GM19238 (cell line): ENCODE results near the gene TIMMDC1.
"Not testable (repeated sequence)": the region's sequence is repeated elsewhere in the genome, so short reads cannot be mapped to it uniquely, and the experiment has no call there.

Experiments
- DNase-seq: peaks from one replicate; pipeline ENCODE4 v3.0.0; 2011; ENCODE audit warnings: low spot score; ENCODE audit not compliant: insufficient read length

TIMMDC1 gene

DNA sequence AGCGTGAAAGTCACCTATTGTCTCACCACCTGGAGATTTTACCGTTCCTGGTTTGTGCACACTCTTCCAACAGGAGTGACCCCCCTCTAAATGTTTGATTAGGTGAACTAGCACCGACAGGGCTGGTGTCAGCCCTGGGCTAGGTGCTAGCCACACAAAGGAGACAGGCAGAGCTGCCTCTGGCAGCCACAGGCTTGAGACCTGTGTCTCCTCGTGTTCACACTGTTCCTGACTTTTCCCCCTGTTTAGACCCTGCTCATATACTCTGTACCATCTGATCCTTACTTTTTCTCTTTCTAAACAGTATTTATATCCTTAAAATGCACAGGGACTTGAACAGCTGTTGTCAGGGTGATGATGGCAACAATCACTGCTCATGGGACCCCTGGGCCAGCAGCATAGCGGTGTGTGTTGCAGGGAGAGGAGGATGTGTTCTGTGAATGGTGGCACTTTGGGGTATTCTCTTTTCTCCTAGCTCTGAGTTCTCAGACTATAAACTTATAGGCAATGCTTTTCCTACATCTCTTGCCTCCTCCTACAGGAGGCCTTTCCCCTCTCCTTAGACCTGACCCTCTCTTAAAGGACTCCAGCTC is 55.6 kb downstream of the TIMMDC1 start:
- no peak for DNase-seq

- DNase-seq: no peak
Measured at GRCh38 chr3:119555309-119555735, 57.0 kb downstream of the TIMMDC1 start.

DNA sequence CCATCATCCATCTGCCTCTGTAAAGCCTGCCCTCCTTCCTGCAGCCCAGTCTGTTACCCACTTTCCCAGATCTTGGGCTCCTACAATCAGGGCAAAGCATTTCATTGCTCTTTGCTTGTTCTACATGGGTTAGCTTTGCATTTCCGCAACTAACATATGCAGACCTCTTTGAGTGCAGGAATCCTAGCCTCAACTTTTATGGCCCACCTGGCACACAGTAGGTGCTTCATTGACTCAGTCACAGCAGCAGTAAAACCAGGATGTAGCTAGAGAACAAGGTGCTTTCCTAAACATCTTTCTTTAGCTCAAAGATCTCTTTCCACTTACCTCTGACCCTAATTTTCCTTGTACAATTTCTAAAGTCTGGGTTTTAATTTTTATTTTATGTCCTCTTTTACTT is 57.6 kb downstream of the TIMMDC1 start:
- no peak for DNase-seq

GRCh38 chr3:119557192-119557876 is 59.0 kb downstream of the TIMMDC1 start:
- DNase-seq: no peak

- DNase-seq: no peak
Measured at GRCh38 chr3:119557877-119558269, 59.5 kb downstream of the TIMMDC1 start.

DNA sequence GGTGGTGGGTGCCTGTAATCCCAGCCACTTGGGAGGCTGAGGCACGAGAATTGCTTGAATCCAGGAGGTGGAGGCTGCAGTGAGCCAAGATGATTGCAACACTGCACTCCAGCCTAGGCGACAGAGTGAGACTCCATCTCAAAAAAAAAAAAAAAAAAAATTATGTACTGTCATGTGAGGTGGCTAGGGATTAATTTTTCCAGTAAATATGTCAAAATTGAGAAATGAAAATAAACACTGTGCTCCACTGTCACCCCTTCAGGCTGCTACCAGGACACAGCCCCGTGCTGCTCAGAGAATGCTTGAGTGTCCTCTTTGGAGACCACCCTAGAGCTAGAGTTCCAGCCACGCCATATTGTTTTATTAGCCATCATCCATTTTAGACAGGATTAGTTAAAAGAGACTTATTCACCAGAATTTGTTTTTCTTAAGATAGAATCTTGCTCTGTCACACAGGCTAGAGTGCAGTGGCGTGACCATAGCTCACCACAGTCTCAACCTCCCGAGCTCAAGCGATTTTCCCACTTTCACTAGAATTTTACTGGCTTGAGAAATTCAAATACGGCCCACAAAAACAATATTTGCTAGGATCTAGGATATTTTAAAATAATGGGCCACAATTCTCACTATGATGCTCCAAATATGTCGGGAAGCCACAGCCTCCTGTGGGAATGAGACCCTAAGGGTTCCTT is 60.4 kb downstream of the TIMMDC1 start:
- DNase-seq: no peak

DNA sequence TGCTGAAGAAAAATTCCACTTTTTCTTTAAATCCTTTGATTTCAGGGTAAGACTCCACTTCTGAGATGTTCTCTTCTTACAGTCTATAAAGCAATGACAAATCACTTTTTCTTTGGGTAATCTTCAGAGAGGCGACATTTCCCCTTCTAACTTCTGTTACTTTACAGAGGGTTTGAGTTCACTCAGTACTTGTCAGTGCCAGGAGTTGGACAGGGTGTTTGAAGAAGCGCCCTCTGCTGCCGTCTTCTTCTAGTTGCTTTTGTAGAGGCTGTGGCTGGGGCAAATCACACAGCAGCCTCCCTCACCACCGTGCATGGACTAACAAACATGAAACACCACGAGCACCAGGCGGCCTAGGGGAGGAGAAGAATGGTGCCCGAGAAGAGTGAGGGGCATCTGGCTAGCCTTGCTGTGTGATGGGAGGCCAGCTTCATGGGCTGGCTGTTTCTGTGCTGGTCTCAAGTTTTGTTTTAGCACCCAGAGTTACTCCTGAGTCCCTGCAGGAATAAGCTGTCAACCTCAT is 61.2 kb downstream of the TIMMDC1 start, which contains the start of gene CD80:
TSS of gene CD80 (minus strand) at position 174 of the 523 bp plus-strand sequence. CDS start 1,886 bp downstream, outside the sequence.
- no peak for DNase-seq

GRCh38 chr3:119560160-119560559 is 61.8 kb downstream of the TIMMDC1 start:
- DNase-seq: no peak

GRCh38 chr3:119562307-119562961 is 64.1 kb downstream of the TIMMDC1 start:
- DNase-seq: peak; percentile 42

- DNase-seq: not testable (repeated sequence)
Measured at GRCh38 chr3:119563334-119563733, 65.0 kb downstream of the TIMMDC1 start.

DNA sequence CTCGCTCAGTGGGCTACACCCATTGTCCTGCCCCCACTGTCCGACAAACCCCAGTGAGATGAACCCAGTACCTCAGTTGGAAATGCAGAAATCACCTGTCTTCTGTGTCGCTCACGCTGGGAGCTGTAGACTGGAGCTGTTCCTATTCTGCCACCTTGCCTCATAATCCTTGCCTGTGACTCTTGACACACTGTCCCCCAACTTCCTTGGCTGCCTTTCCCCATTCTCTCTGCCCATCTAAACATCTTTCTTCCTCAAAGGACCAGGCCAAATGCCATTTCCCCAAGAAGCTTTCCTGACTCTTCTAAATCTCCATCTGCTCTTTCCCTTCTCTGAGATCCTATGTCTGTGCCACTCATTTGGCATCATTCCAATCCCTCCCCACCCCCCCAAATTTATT is 70.8 kb downstream of the TIMMDC1 start:
- DNase-seq: no peak

DNA sequence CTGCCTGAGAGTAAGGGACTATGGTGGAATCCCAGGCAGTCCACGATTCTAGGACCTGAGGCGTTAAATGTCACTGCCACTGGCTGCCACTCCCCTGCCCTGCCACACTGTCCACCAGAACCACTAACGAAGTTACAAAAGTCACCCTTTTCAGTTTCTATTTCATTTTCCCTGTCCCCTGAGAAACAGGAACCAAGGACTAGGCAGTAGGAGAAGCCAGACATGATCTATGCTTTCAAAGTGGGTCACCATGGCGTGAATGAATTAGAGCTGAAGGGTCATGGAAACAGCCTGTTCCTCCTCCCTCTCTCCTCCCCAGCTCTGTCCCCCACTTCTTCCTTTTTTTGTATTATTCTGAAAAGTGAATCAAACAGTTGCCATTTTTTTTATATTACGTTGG is 71.9 kb downstream of the TIMMDC1 start:
- DNase-seq: no peak

GRCh38 chr3:119571230-119571629 is 72.9 kb downstream of the TIMMDC1 start:
- no peak for DNase-seq

DNA sequence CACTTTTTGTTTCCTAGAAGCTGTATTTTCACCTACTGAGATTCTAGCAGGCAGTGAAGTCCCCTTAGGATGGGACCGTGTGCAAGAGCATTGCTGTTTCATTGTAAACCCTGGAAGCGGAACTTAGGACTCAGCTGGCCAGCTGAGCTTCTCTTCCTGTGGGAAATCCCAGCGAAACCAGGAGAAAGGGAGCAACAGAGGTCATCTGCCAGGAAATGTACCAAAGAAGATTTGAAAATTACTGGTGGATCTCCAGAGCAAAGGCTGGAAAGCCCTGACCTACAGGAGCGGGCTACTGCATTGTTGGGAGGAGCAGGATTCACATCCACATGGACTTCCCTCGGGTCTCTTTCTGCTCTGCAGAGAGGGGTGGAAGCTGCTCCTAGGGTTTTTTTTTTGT is 73.3 kb downstream of the TIMMDC1 start:
- no peak for DNase-seq
